Fibroblast of villous mesenchyme (primary cell): ENCODE measurements around the gene CAMKV. TPM values are rescaled to one million over a fixed set of nuclear protein-coding genes. Genes with fewer than 3 reads are reported as not detected.

Experiments used
- DNase-seq: peaks from one replicate; pipeline ENCODE4 v3.0.0-alpha.2; 2010; ENCODE audit warnings: low read depth
- H3K4me3 ChIP-seq: 2 replicates; pipeline ENCODE4 v1.5.1; 2011; ENCODE audit warnings: low read depth, mild to moderate bottlenecking, low read length
- total RNA-seq: library from RNA; depleted of rRNA; stranded (reverse); fragments of >200 nt; gene quantifications from 2 replicates; pipeline ENCODE4 v1.2.3, GENCODE V29; 2012
- TF ChIP-seq, protein P1 (sequence below): IDR thresholded peaks from 2 replicates; pipeline ENCODE4 v1.5.1; 2012; ENCODE audit warnings: low read depth, mild to moderate bottlenecking, low read length; ENCODE audit not compliant: insufficient read depth

The CAMKV gene
- total RNA-seq, 1 donor, result not detected

DNA sequence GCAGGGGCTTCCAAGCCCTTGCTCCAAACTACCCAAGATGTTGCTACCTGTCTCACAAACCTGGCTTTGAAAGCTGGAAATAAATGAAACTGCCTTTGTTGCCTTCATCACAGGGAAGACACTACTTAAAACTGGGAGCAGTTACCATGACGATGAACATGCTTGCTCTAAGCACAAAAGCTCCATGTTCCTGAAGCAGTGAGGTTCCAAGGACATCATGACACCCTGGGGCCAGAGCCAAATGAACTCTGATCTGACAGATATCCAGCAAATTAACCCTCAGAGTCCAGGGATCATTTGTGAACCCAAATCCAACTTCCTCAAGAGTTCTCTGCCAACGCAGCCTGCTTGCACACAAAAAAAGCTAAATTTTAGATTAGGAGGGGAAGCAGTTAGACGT is 24.0 kb downstream of the CAMKV start:
- no peak overlapping the region for H3K4me3 ChIP-seq
- TF ChIP-seq, protein P1, sequence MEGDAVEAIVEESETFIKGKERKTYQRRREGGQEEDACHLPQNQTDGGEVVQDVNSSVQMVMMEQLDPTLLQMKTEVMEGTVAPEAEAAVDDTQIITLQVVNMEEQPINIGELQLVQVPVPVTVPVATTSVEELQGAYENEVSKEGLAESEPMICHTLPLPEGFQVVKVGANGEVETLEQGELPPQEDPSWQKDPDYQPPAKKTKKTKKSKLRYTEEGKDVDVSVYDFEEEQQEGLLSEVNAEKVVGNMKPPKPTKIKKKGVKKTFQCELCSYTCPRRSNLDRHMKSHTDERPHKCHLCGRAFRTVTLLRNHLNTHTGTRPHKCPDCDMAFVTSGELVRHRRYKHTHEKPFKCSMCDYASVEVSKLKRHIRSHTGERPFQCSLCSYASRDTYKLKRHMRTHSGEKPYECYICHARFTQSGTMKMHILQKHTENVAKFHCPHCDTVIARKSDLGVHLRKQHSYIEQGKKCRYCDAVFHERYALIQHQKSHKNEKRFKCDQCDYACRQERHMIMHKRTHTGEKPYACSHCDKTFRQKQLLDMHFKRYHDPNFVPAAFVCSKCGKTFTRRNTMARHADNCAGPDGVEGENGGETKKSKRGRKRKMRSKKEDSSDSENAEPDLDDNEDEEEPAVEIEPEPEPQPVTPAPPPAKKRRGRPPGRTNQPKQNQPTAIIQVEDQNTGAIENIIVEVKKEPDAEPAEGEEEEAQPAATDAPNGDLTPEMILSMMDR, result no peak
- DNase-seq, result no peak

DNA sequence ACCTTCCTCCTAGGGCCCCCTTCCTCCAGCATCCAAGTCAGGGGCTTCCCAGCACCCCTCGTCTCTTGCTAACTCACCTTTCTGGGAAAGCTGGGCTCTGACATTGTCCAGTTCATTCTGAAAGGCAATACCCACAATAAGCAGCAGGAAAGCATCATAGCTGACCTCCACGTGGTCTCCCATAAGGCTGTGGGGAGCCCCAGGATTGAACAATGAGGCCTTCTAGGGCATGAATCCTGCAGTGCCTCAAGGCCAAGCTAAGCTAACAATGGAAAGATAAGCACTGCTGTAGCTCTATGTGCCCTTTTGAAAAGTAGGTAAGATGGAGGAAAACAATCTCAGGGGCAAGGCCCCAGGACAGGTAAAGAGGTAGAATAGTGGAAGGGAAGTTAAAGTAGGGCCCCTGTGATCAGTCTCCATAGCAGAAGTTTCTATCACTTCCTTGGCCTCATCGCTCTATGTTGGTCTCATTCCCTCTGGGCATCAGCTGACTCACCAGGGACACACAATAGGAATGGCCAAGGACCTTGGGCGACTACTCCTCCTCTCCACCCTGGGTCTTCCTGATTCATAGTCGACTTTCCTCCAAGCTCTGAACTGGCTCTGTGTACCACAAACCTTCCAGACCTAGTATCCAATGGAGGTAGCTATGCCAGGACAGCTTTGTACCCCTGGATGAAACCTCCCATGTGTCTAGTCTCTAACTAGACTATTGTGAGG is 25.1 kb downstream of the CAMKV start:
- TF ChIP-seq, protein P1, result no peak
- no peak for DNase-seq
- H3K4me3 ChIP-seq, result no peak overlapping the region

DNA sequence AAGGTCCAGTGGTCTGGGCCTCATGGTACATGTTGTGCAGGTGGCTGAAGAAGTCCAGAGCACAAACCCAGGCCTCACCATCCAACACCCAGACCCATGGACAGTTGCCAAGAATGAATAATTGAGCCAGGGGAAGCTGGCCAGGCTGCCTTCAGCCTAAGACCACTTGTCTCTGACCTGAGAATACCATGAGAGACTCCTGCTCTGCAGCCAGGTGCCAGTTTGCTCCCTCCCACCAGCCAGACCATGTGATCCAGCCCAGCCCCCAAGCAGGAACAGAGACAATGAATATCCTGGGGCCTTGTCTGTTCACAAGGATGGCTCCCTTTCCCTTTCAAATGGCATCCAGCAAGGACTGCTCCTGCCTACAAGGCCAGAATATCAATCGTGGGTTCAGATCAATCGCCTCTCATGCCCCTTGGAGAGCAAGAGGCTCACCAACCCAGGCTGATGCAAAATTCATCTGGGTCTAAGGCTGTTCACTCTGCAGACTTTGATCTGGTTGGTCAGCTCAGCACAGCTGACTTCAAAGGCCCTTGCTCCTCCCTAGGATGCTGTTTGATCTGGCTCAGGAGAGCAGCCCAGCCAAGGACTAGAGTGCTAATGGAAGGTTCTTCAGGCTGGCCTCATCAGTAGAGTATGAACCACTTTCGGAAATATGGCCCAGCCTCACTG is 26.7 kb downstream of the CAMKV start:
- TF ChIP-seq, protein P1, result no peak
- no peak overlapping the region for H3K4me3 ChIP-seq
- DNase-seq, result no peak

DNA sequence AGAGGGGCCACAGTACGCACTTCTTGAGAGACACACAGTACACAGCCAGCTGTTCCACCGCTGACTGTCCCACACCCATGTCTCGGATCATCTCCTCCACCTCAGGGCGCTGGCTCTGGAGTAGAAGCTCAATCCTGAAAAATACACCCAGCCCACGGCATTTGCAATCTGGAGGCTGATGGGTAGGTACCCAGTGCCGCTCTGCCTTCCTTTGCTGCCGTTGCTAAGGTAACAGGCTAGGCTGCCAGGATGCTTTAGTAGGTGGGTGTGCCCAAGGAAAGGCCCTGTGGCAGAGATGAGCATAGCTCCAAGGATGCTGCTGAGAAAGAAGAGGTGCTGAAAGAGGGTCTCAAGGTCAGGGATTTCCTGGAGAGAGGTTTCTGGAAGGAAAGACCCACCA is 27.9 kb downstream of the CAMKV start:
- no peak for DNase-seq
- TF ChIP-seq, protein P1, result no peak
- H3K4me3 ChIP-seq, result no peak overlapping the region

DNA sequence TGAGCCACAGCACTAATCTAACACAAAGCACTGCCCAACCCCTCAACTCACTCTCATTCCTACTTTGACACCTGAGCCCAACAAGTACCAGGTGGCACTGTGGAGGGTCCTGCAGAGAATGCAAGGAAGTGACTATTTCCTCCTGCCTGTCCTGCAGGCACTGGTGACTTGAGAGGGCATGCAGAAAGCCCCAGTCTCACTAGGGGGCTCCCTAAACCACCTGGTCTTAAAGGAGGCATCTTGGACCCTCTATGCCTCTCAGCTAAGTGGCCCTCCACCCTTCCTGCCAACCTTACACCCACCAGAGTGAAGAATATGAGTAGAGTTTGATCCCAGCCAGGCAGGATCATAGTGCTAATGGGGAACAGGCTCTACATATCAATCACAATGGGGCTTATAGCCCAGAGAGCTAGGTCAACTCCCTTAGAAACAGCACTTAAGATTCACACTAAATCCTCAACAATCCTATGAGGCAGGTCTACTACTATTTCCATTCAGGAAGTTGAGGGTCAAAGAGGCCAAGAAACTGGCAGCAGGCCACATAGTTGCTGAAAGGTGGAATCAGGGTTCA is 28.5 kb downstream of the CAMKV start:
- TF ChIP-seq, protein P1, result peak; percentile 44
- DNase-seq, result peak; percentile 20
- no peak overlapping the region for H3K4me3 ChIP-seq

DNA sequence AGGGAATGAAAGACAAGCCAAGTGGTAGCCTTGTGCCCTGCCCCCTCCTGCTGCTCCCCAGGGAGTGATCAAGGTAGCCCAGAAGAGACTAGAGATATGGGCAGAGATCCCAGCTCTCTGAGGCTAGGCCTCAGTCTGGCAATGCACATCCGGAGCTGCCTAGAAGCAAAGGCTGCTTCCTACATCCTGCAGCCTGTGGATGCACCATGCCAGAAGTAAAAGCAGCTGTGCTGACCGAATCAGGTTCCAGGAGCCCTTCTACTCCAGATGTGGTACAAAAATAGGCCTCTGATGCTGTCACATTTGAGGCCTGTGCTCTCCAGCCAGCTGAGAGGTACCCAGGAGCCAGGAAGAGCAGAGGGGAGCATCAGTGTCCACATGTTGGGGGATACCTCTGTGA is 29.3 kb downstream of the CAMKV start:
- TF ChIP-seq, protein P1, result no peak
- H3K4me3 ChIP-seq, result no peak overlapping the region
- DNase-seq, result no peak
